Keratinocyte (primary cell): ENCODE results near the gene SCN10A.

Experiments used
- EZH2 ChIP-seq: IDR thresholded peaks from one replicate; pipeline ENCODE4 v1.6.1; 2012; ENCODE audit warnings: inconsistent platforms, mild to moderate bottlenecking, low read length, moderate library complexity
- TF ChIP-seq, protein P1 (sequence below), 3 experiments: IDR thresholded peaks in 1 of 3; conservative IDR thresholded peaks in 1 of 3; optimal IDR thresholded peaks in 1 of 3; 2 replicates in 2 of 3; 3 replicates in 1 of 3; pipeline versions ENCODE3 to v1.5.1; 2011; ENCODE audit warnings: low read length in 3 of 3, mild to moderate bottlenecking in 3 of 3, moderate library complexity in 2 of 3, control low read depth in 1 of 3, inconsistent platforms in 1 of 3; ENCODE audit not compliant: insufficient read depth in 2 of 3; ENCODE audit errors: extremely low read depth in 1 of 3

DNA sequence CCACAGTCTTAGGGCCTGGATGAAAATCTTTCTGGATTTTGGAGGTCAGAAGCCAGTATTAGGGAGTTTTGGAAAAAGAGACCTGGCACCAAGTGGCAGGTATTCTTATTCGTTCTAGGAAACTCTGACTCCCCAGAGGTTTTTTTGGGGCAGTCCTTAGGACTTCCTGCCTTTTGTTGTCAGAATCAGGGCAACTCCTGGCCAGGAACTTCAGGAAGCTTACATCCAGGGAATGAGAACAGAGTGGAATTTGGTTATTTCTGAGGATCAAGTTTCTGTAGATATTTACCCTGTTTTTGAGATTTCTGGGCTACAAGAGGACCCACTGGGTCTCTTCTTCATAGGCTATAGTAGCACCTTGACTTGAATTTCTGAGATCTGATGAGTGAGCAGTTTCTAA lies 15.5 kb downstream of the SCN10A start:
- TF ChIP-seq, protein P1, sequence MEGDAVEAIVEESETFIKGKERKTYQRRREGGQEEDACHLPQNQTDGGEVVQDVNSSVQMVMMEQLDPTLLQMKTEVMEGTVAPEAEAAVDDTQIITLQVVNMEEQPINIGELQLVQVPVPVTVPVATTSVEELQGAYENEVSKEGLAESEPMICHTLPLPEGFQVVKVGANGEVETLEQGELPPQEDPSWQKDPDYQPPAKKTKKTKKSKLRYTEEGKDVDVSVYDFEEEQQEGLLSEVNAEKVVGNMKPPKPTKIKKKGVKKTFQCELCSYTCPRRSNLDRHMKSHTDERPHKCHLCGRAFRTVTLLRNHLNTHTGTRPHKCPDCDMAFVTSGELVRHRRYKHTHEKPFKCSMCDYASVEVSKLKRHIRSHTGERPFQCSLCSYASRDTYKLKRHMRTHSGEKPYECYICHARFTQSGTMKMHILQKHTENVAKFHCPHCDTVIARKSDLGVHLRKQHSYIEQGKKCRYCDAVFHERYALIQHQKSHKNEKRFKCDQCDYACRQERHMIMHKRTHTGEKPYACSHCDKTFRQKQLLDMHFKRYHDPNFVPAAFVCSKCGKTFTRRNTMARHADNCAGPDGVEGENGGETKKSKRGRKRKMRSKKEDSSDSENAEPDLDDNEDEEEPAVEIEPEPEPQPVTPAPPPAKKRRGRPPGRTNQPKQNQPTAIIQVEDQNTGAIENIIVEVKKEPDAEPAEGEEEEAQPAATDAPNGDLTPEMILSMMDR (optimal IDR thresholded peaks at IDR 0.05 in 1 of 3, IDR thresholded peaks at IDR 0.05 in 1 of 3, conservative IDR thresholded peaks at IDR 0.05 in 1 of 3; ENCODE audit: extremely low read depth in 1 of 3, insufficient read depth in 2 of 3, low read length in 3 of 3), result no peak
- TF ChIP-seq EZH2, result no peak
